Activated T-cell treated with anti-CD3 and anti-CD28 coated beads for 48 hours (primary cell): ENCODE measurements around the gene POU6F1.

Source experiments
- DNase-seq: peaks from one replicate; pipeline ENCODE4 v3.0.0-alpha.2; 2020; ENCODE audit warnings: low read depth

Gene POU6F1

DNA sequence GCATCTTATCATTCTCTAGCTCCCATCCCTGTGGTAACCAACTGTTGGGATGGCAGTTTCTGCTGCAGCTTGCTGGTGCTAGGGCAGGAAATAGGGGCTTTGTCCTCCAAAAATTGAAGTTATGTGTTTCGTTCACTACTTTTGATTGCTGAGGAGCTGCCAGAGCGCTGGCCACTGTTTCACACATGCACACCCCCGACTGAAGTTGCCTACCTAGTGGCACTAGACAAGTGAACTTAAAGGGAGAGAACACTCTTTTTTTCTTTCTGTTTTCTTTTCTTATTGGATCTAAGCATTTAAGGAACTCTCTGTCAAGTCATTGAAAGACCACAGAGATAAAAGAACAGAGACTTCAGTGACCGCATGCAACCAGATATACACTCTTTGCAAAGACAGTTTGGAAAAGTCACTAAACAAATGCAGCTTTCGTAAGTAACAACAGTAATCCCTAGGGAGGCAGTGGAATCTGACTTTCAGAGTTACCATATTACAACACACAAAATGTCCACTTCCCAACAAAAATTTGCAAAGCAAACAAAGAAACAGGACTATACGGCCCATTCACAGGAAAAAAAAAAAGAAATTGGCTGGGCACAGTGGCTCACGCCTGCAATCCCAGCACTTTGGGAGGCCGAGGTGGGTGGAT is 56.9 kb downstream of the POU6F1 start:
- no peak for DNase-seq

DNA sequence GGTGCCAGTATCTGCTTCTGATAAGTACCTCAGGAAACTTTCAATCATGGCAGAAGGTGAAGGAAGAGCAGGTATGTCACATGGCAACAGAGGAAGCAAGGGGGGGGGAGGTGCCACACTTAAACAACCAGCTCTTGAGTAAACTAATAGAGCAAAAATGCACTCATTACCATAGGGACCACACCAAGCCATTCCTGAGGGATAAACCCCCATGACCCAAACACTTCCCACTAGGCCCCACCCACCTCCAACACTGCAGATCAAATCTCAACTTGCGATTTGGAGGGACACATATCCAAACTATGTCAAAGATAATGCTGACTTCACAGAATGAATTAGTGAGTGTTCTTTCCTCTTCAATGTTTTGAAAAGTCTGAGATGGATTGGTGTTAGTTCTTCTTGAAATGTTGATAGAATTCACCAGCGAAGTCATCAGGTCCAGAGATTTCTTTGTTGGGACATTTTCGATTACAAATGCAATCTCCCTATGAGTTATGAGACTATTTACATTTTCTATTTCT is 61.6 kb downstream of the POU6F1 start:
- no peak for DNase-seq

DNA sequence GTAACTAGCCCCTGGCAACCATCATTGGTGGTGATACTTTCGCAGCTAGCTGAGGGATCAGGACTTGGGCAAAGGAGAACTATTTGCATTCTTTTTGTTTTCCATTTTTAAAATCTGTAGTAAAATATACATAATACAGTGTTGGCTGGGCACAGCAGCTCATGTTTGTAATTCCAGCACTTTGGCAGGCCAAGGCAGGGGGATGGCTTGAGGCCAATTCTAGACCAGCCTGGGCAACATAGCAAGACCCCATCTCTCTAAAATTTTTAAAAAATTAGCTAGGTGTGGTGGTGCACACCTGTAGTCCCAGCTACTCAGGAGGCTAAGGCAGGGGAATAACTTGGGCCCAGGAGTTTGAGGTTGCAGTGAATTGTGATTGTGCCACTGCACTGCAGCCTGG is 64.9 kb downstream of the POU6F1 start:
- DNase-seq: no peak

DNA sequence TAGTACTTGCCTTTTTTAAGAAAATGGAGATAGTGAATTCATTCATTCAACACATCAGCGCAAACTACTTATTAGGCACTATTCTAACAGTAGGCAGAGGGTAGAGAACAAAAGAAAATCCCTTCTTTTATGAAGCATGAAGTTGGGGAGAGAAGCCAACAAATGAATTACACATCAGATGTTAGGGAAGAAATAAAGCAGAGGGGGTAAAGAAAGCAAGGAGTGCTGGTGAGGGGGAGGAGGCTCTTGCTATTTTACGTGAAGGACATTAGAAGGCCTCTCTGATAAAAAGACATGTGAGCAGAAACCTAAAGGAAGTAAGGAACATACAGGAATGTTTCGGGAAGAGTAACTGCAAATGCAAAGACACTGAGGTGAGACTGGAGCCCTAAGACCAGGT is 67.1 kb downstream of the POU6F1 start:
- DNase-seq: no peak

DNA sequence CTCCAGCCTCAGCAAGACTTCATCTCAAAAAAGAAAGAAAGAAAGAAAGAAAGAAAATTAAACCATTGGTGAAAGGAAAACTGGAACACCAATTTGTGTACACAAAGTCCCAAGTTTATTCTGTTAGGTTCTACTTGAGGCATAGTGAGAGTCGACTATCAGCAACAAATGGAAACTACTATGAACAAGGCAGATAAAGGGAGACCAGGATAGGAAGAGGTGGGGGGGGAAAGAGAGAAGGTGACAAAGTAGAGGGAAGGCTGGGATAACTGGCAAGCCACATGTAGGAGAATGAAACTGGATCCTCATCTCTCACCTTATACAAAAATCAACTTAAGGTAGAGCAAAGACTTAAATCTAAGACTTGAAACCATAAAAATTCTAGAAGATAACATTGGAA is 70.6 kb downstream of the POU6F1 start:
- no peak for DNase-seq

DNA sequence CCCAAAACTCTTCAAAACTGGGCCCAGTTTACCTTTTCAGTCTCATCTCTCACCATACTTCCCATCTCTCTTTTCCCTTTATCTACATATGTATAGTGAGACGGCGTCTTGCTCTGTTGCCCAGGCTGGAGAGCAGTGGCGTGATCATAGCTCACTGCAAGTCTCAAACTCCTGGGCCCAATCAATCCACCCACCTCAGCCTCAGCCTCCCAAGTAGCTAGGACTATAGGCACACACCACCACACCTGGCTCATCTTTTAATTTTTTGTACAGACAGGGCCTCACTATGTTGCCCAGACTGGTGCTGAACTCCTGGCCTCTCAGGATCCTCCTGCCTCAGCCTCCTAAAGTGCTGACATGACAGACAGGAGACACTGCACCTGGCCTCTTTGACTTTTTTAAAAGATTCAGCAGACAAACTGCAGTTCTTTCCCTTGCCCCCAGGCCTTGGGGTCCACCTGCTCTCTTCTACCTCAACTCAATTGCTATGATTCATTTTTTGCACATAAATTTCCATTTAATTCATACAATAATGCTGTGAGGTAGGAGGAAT is 78.5 kb downstream of the POU6F1 start:
- no peak for DNase-seq
